ENCODE measurements around the gene VPS52. TPM values are rescaled to one million over a fixed set of nuclear protein-coding genes. Genes with fewer than 3 reads are reported as not detected.

The VPS52 gene
- polyA plus RNA-seq, 1 donor from 2014 or later = 29.1 TPM

DNA sequence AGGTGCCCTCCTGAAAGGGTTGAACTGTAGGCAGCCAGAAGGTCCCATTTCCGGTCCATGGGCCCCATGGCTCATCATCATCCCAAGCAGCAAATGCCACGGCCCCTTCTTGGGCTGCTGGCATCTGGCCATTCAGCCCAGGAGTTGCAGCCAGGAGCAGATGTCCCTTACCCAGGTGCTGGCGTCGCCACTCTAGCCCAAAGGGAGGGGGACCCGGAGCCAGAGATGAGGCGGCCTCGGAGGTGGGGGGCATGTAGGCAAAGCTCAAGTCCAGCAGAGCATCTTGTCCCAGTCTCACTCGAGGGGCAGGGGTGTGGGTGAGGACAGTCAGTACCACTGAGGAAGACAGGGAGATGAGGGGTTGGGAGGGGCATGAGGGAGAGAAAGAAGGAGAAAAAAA is 33.4 kb upstream of the VPS52 start:
- Histone ChIP-seq H3K9ac (ENCODE audit: low read length) (no peak overlapping the region), H3K9me3 (ENCODE audit: low read length) (no peaks in the 10 kb centered on the region), H3K9me2 (ENCODE audit: insufficient read depth, low read length) (no peaks in the 10 kb centered on the region), H4K20me1 (ENCODE audit: insufficient read depth) (no peaks in the 10 kb centered on the region), H3K36me3 (ENCODE audit: insufficient read depth, low read length) (no peaks in the 10 kb centered on the region), H3K27ac (ENCODE audit: low read length) (no peak overlapping the region), H3F3A (ENCODE audit: insufficient read depth, low read length, poor library complexity, severe bottlenecking) (no peaks in the 10 kb centered on the region), H3K4me2 (ENCODE audit: low read length) (no peak overlapping the region), H3K27me3 (ENCODE audit: insufficient read depth, low read depth, low read length) (no peaks in the 10 kb centered on the region), H3K79me2 (replicated peaks; ENCODE audit: insufficient read depth, low read length) (peaks cover 12% of the 10 kb centered on the region), H2AFZ (ENCODE audit: low read depth, low read length) (no peak overlapping the region), H3K4me3 (ENCODE audit: low read length) (no peak overlapping the region)
- TF ChIP-seq, protein P1, sequence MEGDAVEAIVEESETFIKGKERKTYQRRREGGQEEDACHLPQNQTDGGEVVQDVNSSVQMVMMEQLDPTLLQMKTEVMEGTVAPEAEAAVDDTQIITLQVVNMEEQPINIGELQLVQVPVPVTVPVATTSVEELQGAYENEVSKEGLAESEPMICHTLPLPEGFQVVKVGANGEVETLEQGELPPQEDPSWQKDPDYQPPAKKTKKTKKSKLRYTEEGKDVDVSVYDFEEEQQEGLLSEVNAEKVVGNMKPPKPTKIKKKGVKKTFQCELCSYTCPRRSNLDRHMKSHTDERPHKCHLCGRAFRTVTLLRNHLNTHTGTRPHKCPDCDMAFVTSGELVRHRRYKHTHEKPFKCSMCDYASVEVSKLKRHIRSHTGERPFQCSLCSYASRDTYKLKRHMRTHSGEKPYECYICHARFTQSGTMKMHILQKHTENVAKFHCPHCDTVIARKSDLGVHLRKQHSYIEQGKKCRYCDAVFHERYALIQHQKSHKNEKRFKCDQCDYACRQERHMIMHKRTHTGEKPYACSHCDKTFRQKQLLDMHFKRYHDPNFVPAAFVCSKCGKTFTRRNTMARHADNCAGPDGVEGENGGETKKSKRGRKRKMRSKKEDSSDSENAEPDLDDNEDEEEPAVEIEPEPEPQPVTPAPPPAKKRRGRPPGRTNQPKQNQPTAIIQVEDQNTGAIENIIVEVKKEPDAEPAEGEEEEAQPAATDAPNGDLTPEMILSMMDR (IDR thresholded peaks at IDR 0.05; ENCODE audit: poor library complexity, severe bottlenecking) = no peak
- TF ChIP-seq SMC3 (conservative IDR thresholded peaks at IDR 0.05; ENCODE audit: poor library complexity) = no peak
- no peak for TF ChIP-seq POLR2AphosphoS5 (IDR thresholded peaks at IDR 0.05)
- no peak for TF ChIP-seq RAD21 (conservative IDR thresholded peaks at IDR 0.05)
- no peak for TF ChIP-seq EP300 (conservative IDR thresholded peaks at IDR 0.05; ENCODE audit: poor library complexity, severe bottlenecking)
- TF ChIP-seq MXI1 (conservative IDR thresholded peaks at IDR 0.05; ENCODE audit: poor library complexity, severe bottlenecking) = no peak
- TF ChIP-seq EZH2 (IDR thresholded peaks at IDR 0.05; ENCODE audit: borderline replicate concordance, insufficient read depth, low read length, poor library complexity, severe bottlenecking) = no peak
- TF ChIP-seq TAF1 (IDR thresholded peaks at IDR 0.05; ENCODE audit: low read depth) = no peak
- TF ChIP-seq REST (IDR thresholded peaks at IDR 0.05; ENCODE audit: borderline replicate concordance) = no peak

GRCh38 chr6:33304216-33304615 is 32.5 kb upstream of the VPS52 start:
- Histone ChIP-seq H3K9ac (ENCODE audit: low read length) (no peak overlapping the region), H3K4me3 (ENCODE audit: low read length) (no peak overlapping the region), H3F3A (ENCODE audit: insufficient read depth, low read length, poor library complexity, severe bottlenecking) (no peaks in the 10 kb centered on the region), H3K27ac (ENCODE audit: low read length) (no peak overlapping the region), H3K9me3 (ENCODE audit: low read length) (no peaks in the 10 kb centered on the region), H3K9me2 (ENCODE audit: insufficient read depth, low read length) (no peaks in the 10 kb centered on the region), H3K79me2 (replicated peaks; ENCODE audit: insufficient read depth, low read length) (peaks cover 12% of the 10 kb centered on the region), H3K4me2 (ENCODE audit: low read length) (no peak overlapping the region), H3K36me3 (ENCODE audit: insufficient read depth, low read length) (no peaks in the 10 kb centered on the region), H2AFZ (ENCODE audit: low read depth, low read length) (no peak overlapping the region), H4K20me1 (ENCODE audit: insufficient read depth) (no peaks in the 10 kb centered on the region), H3K27me3 (ENCODE audit: insufficient read depth, low read depth, low read length) (no peaks in the 10 kb centered on the region)
- TF ChIP-seq TAF1 (IDR thresholded peaks at IDR 0.05; ENCODE audit: low read depth) (no peak), EZH2 (IDR thresholded peaks at IDR 0.05; ENCODE audit: borderline replicate concordance, insufficient read depth, low read length, poor library complexity, severe bottlenecking) (no peak), MXI1 (conservative IDR thresholded peaks at IDR 0.05; ENCODE audit: poor library complexity, severe bottlenecking) (no peak), SMC3 (conservative IDR thresholded peaks at IDR 0.05; ENCODE audit: poor library complexity) (no peak), EP300 (conservative IDR thresholded peaks at IDR 0.05; ENCODE audit: poor library complexity, severe bottlenecking) (no peak), REST (IDR thresholded peaks at IDR 0.05; ENCODE audit: borderline replicate concordance) (no peak), POLR2AphosphoS5 (IDR thresholded peaks at IDR 0.05) (no peak), RAD21 (conservative IDR thresholded peaks at IDR 0.05) (no peak)

Data from neural cell (in vitro differentiated cells).